ENCODE data around the gene PTPDC1.

Gene PTPDC1

GRCh38 chr9:94057918-94058317, 26.3 kb upstream of the PTPDC1 start:
- no peaks in the 10 kb centered on the region for H3K9me3 ChIP-seq (ENCODE audit: insufficient read depth, low read depth, low read length)
- no peaks in the 10 kb centered on the region for H3K27me3 ChIP-seq (ENCODE audit: insufficient read depth, low read length, poor library complexity, severe bottlenecking)
- TF ChIP-seq EZH2phosphoT487 (IDR thresholded peaks at IDR 0.05; ENCODE audit: borderline replicate concordance): no peak
- TF ChIP-seq, protein P1, sequence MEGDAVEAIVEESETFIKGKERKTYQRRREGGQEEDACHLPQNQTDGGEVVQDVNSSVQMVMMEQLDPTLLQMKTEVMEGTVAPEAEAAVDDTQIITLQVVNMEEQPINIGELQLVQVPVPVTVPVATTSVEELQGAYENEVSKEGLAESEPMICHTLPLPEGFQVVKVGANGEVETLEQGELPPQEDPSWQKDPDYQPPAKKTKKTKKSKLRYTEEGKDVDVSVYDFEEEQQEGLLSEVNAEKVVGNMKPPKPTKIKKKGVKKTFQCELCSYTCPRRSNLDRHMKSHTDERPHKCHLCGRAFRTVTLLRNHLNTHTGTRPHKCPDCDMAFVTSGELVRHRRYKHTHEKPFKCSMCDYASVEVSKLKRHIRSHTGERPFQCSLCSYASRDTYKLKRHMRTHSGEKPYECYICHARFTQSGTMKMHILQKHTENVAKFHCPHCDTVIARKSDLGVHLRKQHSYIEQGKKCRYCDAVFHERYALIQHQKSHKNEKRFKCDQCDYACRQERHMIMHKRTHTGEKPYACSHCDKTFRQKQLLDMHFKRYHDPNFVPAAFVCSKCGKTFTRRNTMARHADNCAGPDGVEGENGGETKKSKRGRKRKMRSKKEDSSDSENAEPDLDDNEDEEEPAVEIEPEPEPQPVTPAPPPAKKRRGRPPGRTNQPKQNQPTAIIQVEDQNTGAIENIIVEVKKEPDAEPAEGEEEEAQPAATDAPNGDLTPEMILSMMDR (conservative IDR thresholded peaks at IDR 0.05; ENCODE audit: low read length): no peak
- H3K36me3 ChIP-seq (ENCODE audit: insufficient read depth, low read length): no peaks in the 10 kb centered on the region
- no peak overlapping the region for H3K4me2 ChIP-seq (ENCODE audit: low read depth, low read length, poor library complexity, severe bottlenecking)
- H2AFZ ChIP-seq (ENCODE audit: low read length): no peak overlapping the region
- no peaks in the 10 kb centered on the region for H3F3A ChIP-seq (ENCODE audit: low read depth)
- no peak overlapping the region for H3K4me3 ChIP-seq (ENCODE audit: low read length, poor library complexity, severe bottlenecking)
- no peaks in the 10 kb centered on the region for H3K79me2 ChIP-seq (ENCODE audit: insufficient read depth, low read length)
- no peaks in the 10 kb centered on the region for H3K9me2 ChIP-seq (replicated peaks; ENCODE audit: low read depth, low read length)
- no peak overlapping the region for H3K9ac ChIP-seq (ENCODE audit: low read depth, low read length, poor library complexity, severe bottlenecking)
- no peaks in the 10 kb centered on the region for H4K20me1 ChIP-seq (ENCODE audit: insufficient read depth, low read length, poor library complexity, severe bottlenecking)
- H3K4me1 ChIP-seq (ENCODE audit: insufficient read depth, low read length, poor library complexity, severe bottlenecking): no peaks in the 10 kb centered on the region

DNA sequence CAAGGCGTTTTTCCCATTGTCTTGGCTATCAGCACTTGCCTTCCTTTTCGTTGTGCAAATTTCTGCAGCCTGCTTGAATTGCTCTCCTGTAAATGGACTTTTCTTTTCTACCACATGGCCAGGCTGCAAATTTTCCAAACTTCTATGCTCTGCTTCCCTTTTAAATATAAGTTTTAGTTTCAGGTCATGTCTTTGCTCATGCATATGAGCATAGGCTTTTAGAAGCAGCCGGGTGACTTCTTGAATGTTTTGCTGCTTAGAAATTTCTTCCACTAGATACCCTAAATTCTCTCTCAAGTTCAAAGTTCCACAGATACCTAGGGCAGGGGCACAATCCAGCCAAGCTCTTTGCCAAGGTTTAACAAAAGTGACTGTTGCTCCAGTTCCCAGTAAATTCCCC, 22.4 kb upstream of the PTPDC1 start:
- Histone ChIP-seq H3K4me1 (ENCODE audit: insufficient read depth, low read length, poor library complexity, severe bottlenecking) (no peaks in the 10 kb centered on the region), H3K9ac (ENCODE audit: low read depth, low read length, poor library complexity, severe bottlenecking) (no peak overlapping the region), H3F3A (ENCODE audit: low read depth) (no peaks in the 10 kb centered on the region), H3K9me3 (ENCODE audit: insufficient read depth, low read depth, low read length) (no peaks in the 10 kb centered on the region), H4K20me1 (ENCODE audit: insufficient read depth, low read length, poor library complexity, severe bottlenecking) (no peaks in the 10 kb centered on the region), H3K36me3 (ENCODE audit: insufficient read depth, low read length) (no peaks in the 10 kb centered on the region), H3K9me2 (replicated peaks; ENCODE audit: low read depth, low read length) (no peaks in the 10 kb centered on the region), H3K4me3 (ENCODE audit: low read length, poor library complexity, severe bottlenecking) (no peak overlapping the region), H3K27me3 (ENCODE audit: insufficient read depth, low read length, poor library complexity, severe bottlenecking) (no peaks in the 10 kb centered on the region), H3K4me2 (ENCODE audit: low read depth, low read length, poor library complexity, severe bottlenecking) (no peak overlapping the region), H3K79me2 (ENCODE audit: insufficient read depth, low read length) (no peaks in the 10 kb centered on the region), H2AFZ (ENCODE audit: low read length) (no peak overlapping the region)
- TF ChIP-seq, protein P1 (conservative IDR thresholded peaks at IDR 0.05; ENCODE audit: low read length): no peak
- no peak for TF ChIP-seq EZH2phosphoT487 (IDR thresholded peaks at IDR 0.05; ENCODE audit: borderline replicate concordance)

DNA sequence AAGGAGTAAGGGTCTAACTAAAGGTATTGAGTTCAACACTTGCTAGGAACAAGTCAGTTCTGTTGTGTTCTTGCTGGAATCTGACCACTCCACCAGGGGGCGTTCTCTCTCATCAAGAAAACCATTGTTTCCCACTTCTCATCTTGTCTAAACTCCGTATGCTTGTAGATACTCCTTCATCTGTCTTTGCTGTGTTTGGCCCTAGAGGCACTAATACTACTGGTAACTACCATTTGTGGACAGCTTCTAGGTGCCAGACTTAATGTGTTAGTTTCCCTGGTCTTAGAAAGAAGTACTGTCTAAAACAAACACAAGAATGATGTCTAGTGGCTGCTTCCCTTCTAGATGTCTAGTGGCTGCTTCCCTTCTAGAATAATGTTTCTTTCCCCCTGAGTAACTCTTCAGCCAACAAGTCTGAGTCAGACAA, 18.7 kb upstream of the PTPDC1 start:
- H3K27me3 ChIP-seq (ENCODE audit: insufficient read depth, low read length, poor library complexity, severe bottlenecking): no peaks in the 10 kb centered on the region
- H3K9ac ChIP-seq (ENCODE audit: low read depth, low read length, poor library complexity, severe bottlenecking): no peak overlapping the region
- no peaks in the 10 kb centered on the region for H3K79me2 ChIP-seq (ENCODE audit: insufficient read depth, low read length)
- H3K4me2 ChIP-seq (ENCODE audit: low read depth, low read length, poor library complexity, severe bottlenecking): no peak overlapping the region
- TF ChIP-seq EZH2phosphoT487 (IDR thresholded peaks at IDR 0.05; ENCODE audit: borderline replicate concordance): no peak
- TF ChIP-seq, protein P1 (conservative IDR thresholded peaks at IDR 0.05; ENCODE audit: low read length): peak; percentile 89
- peak overlapping the region; percentile 21; the same call in 1 of the 2 replicates for H2AFZ ChIP-seq (ENCODE audit: low read length)
- H3K36me3 ChIP-seq (ENCODE audit: insufficient read depth, low read length): no peaks in the 10 kb centered on the region
- no peak overlapping the region for H3K4me3 ChIP-seq (ENCODE audit: low read length, poor library complexity, severe bottlenecking)
- no peaks in the 10 kb centered on the region for H3K4me1 ChIP-seq (ENCODE audit: insufficient read depth, low read length, poor library complexity, severe bottlenecking)
- no peaks in the 10 kb centered on the region for H3F3A ChIP-seq (ENCODE audit: low read depth)
- no peaks in the 10 kb centered on the region for H3K9me3 ChIP-seq (ENCODE audit: insufficient read depth, low read depth, low read length)
- no peaks in the 10 kb centered on the region for H4K20me1 ChIP-seq (ENCODE audit: insufficient read depth, low read length, poor library complexity, severe bottlenecking)
- no peaks in the 10 kb centered on the region for H3K9me2 ChIP-seq (replicated peaks; ENCODE audit: low read depth, low read length)

All from Loucy (cell line).